ENCODE data around the gene ANK2. TPM values are rescaled to one million over a fixed set of nuclear protein-coding genes. Genes with fewer than 3 reads are reported as not detected.

ANK2 gene
- total RNA-seq, 2 experiments from 2014 or later = 1.5 to 1.9 TPM

- no peak overlapping the region for H3K27ac Mint-ChIP-seq
- no peaks in the 10 kb centered on the region for H3K4me1 Mint-ChIP-seq
- ChIA-PET POLR2A (no interaction called here), CTCF (no interaction called here)
- H3K27me3 Mint-ChIP-seq = peaks cover 4% of the 10 kb centered on the region
- no peaks in the 10 kb centered on the region for H3K9me3 Mint-ChIP-seq
- no peaks in the 10 kb centered on the region for H3K36me3 Mint-ChIP-seq (ENCODE audit: low read depth)
- no peak overlapping the region for H3K4me3 Mint-ChIP-seq
- DNase-seq = no peak
Observed at GRCh38 chr4:113384600-113384999, 335.1 kb downstream of the ANK2 start.

GRCh38 chr4:113385281-113385899 is 335.9 kb downstream of the ANK2 start:
- CTCF ChIA-PET = no interaction called here
- no peaks in the 10 kb centered on the region for H3K4me1 Mint-ChIP-seq
- no peaks in the 10 kb centered on the region for H3K36me3 Mint-ChIP-seq (ENCODE audit: low read depth)
- no peak overlapping the region for H3K27ac Mint-ChIP-seq
- POLR2A ChIA-PET = no interaction called here
- no peaks in the 10 kb centered on the region for H3K9me3 Mint-ChIP-seq
- peaks cover 4% of the 10 kb centered on the region for H3K27me3 Mint-ChIP-seq
- no peak for DNase-seq
- no peak overlapping the region for H3K4me3 Mint-ChIP-seq

- H3K27ac Mint-ChIP-seq = no peak overlapping the region
- no peaks in the 10 kb centered on the region for H3K36me3 Mint-ChIP-seq (ENCODE audit: low read depth)
- POLR2A ChIA-PET = no interaction called here
- no peaks in the 10 kb centered on the region for H3K4me1 Mint-ChIP-seq
- CTCF ChIA-PET = no interaction called here
- H3K4me3 Mint-ChIP-seq = no peak overlapping the region
- DNase-seq = no peak
- H3K27me3 Mint-ChIP-seq = peaks cover 8% of the 10 kb centered on the region
- no peaks in the 10 kb centered on the region for H3K9me3 Mint-ChIP-seq
Observed at GRCh38 chr4:113389160-113389559, 339.7 kb downstream of the ANK2 start.

- ChIA-PET POLR2A (no interaction called here), CTCF (no interaction called here)
- no peak for DNase-seq
- Mint-ChIP-seq H3K9me3 (no peaks in the 10 kb centered on the region), H3K27me3 (peaks cover 8% of the 10 kb centered on the region), H3K27ac (no peak overlapping the region), H3K36me3 (ENCODE audit: low read depth) (no peaks in the 10 kb centered on the region), H3K4me3 (no peak overlapping the region), H3K4me1 (peaks cover 2% of the 10 kb centered on the region)
Observed at GRCh38 chr4:113390850-113391249, 341.4 kb downstream of the ANK2 start.

GRCh38 chr4:113394108-113394729 is 344.8 kb downstream of the ANK2 start:
- POLR2A ChIA-PET = no interaction called here
- no peak overlapping the region for H3K4me3 Mint-ChIP-seq

GRCh38 chr4:113394730-113395530 is 345.5 kb downstream of the ANK2 start:
- no peak overlapping the region for H3K4me3 Mint-ChIP-seq
- H3K4me1 Mint-ChIP-seq = peaks cover 2% of the 10 kb centered on the region
- H3K27me3 Mint-ChIP-seq = peaks cover 4% of the 10 kb centered on the region
- ChIA-PET CTCF (interaction anchor here (0.6 to 3.7 kb wide), 17 partner anchors 12 to 902 kb away, joined by 3 to 21 read pairs (median 4); no protein-coding TSS in a partner anchor), POLR2A (interaction anchor here (0.7 to 0.9 kb wide), 2 partner anchors 366 to 367 kb away, joined by 3 to 4 read pairs; no protein-coding TSS in a partner anchor)
- no peak overlapping the region for H3K27ac Mint-ChIP-seq
- H3K9me3 Mint-ChIP-seq = no peaks in the 10 kb centered on the region
- DNase-seq = peak; percentile 49
- H3K36me3 Mint-ChIP-seq (ENCODE audit: low read depth) = no peaks in the 10 kb centered on the region

More at GRCh38 chr4:113394108-113394729, 344.8 kb downstream of the ANK2 start:
- no peak for DNase-seq
- no peaks in the 10 kb centered on the region for H3K36me3 Mint-ChIP-seq (ENCODE audit: low read depth)
- H3K4me1 Mint-ChIP-seq = peaks cover 2% of the 10 kb centered on the region
- H3K27ac Mint-ChIP-seq = no peak overlapping the region
- no peaks in the 10 kb centered on the region for H3K9me3 Mint-ChIP-seq
- peaks cover 4% of the 10 kb centered on the region for H3K27me3 Mint-ChIP-seq
- CTCF ChIA-PET = interaction anchor here (0.6 to 3.7 kb wide), 15 partner anchors 12 to 1323 kb away, joined by 3 to 21 read pairs (median 4); no protein-coding TSS in a partner anchor

GRCh38 chr4:113397114-113397701 is 347.8 kb downstream of the ANK2 start:
- peaks cover 8% of the 10 kb centered on the region for H3K27me3 Mint-ChIP-seq
- no peak overlapping the region for H3K4me3 Mint-ChIP-seq
- peaks cover 2% of the 10 kb centered on the region for H3K4me1 Mint-ChIP-seq
- H3K36me3 Mint-ChIP-seq (ENCODE audit: low read depth) = no peaks in the 10 kb centered on the region
- H3K9me3 Mint-ChIP-seq = no peaks in the 10 kb centered on the region
- ChIA-PET CTCF (no interaction called here), POLR2A (no interaction called here)
- DNase-seq = no peak
- no peak overlapping the region for H3K27ac Mint-ChIP-seq

GRCh38 chr4:113398441-113399143 is 349.1 kb downstream of the ANK2 start:
- Mint-ChIP-seq H3K4me3 (no peak overlapping the region), H3K27ac (no peak overlapping the region), H3K4me1 (peaks cover 2% of the 10 kb centered on the region), H3K9me3 (no peaks in the 10 kb centered on the region), H3K36me3 (ENCODE audit: low read depth) (no peaks in the 10 kb centered on the region), H3K27me3 (peaks cover 4% of the 10 kb centered on the region)
- no peak for DNase-seq
- ChIA-PET POLR2A (no interaction called here), CTCF (no interaction called here)

GRCh38 chr4:113404167-113404571 is 354.7 kb downstream of the ANK2 start:
- Mint-ChIP-seq H3K36me3 (ENCODE audit: low read depth) (no peaks in the 10 kb centered on the region), H3K9me3 (no peaks in the 10 kb centered on the region), H3K4me1 (no peaks in the 10 kb centered on the region), H3K27me3 (peaks cover 4% of the 10 kb centered on the region), H3K4me3 (no peak overlapping the region), H3K27ac (no peak overlapping the region)
- CTCF ChIA-PET = no interaction called here
- POLR2A ChIA-PET = no interaction called here
- DNase-seq = no peak

GRCh38 chr4:113404841-113405240 is 355.4 kb downstream of the ANK2 start:
- ChIA-PET POLR2A (no interaction called here), CTCF (no interaction called here)
- H3K4me1 Mint-ChIP-seq = no peaks in the 10 kb centered on the region
- DNase-seq = no peak
- no peaks in the 10 kb centered on the region for H3K36me3 Mint-ChIP-seq (ENCODE audit: low read depth)
- H3K27me3 Mint-ChIP-seq = peaks cover 4% of the 10 kb centered on the region
- no peak overlapping the region for H3K27ac Mint-ChIP-seq
- no peak overlapping the region for H3K4me3 Mint-ChIP-seq
- no peaks in the 10 kb centered on the region for H3K9me3 Mint-ChIP-seq

- CTCF ChIA-PET = interaction anchor here (0.6 kb wide), 1 partner anchor 11 kb away, joined by 4 read pairs; no protein-coding TSS in a partner anchor
Observed at GRCh38 chr4:113405874-113406722, 356.6 kb downstream of the ANK2 start.

GRCh38 chr4:113406723-113407016 is 357.2 kb downstream of the ANK2 start:
- H3K9me3 Mint-ChIP-seq = no peaks in the 10 kb centered on the region
- POLR2A ChIA-PET = no interaction called here
- no peak for DNase-seq
- H3K27ac Mint-ChIP-seq = no peak overlapping the region
- no peak overlapping the region for H3K4me3 Mint-ChIP-seq
- no peaks in the 10 kb centered on the region for H3K27me3 Mint-ChIP-seq
- peaks cover 5% of the 10 kb centered on the region for H3K4me1 Mint-ChIP-seq
- CTCF ChIA-PET = interaction anchor here (0.6 kb wide), 1 partner anchor 12 kb away, joined by 4 read pairs; no protein-coding TSS in a partner anchor
- no peaks in the 10 kb centered on the region for H3K36me3 Mint-ChIP-seq (ENCODE audit: low read depth)

More at GRCh38 chr4:113405874-113406722, 356.6 kb downstream of the ANK2 start:
- POLR2A ChIA-PET = no interaction called here
- DNase-seq = no peak
- H3K4me1 Mint-ChIP-seq = peaks cover 5% of the 10 kb centered on the region
- no peaks in the 10 kb centered on the region for H3K9me3 Mint-ChIP-seq
- no peaks in the 10 kb centered on the region for H3K36me3 Mint-ChIP-seq (ENCODE audit: low read depth)
- H3K27me3 Mint-ChIP-seq = peaks cover 4% of the 10 kb centered on the region
- no peak overlapping the region for H3K4me3 Mint-ChIP-seq
- no peak overlapping the region for H3K27ac Mint-ChIP-seq
